HepG2 (cell line): ENCODE results near the gene ELAPOR1. TPM values are rescaled to one million over a fixed set of nuclear protein-coding genes. Genes with fewer than 3 reads are reported as not detected.

Experiments
- ATRX ChIP-seq: sonication (generic); formaldehyde crosslinking; IDR thresholded peaks from 2 replicates; pipeline ENCODE4 v1.4.0; 2020; ENCODE audit warnings: missing genetic modification reagents, borderline replicate concordance
- CSRNP1 ChIP-seq: sonication (generic); formaldehyde crosslinking; IDR thresholded peaks from 2 replicates; pipeline ENCODE4 v1.8.1; 2023; ENCODE audit warnings: mild to moderate bottlenecking, missing genetic modification reagents
- CTCF ChIP-seq: sonication (generic); formaldehyde crosslinking; IDR thresholded peaks from 2 replicates; pipeline ENCODE4 v1.5.0; 2020; ENCODE audit warnings: mild to moderate bottlenecking, missing genetic modification reagents, moderate library complexity
- FOSL2 ChIP-seq: sonication (generic); formaldehyde crosslinking; IDR thresholded peaks from 2 replicates; pipeline ENCODE4 v1.4.0; 2020; ENCODE audit warnings: missing genetic modification reagents
- GMEB1 ChIP-seq: sonication (generic); formaldehyde crosslinking; IDR thresholded peaks from 2 replicates; pipeline ENCODE4 v1.5.1; 2020; ENCODE audit warnings: missing genetic modification reagents, mild to moderate bottlenecking, borderline replicate concordance
- HMGA1 ChIP-seq: sonication (generic); formaldehyde crosslinking; conservative IDR thresholded peaks from 2 replicates; pipeline ENCODE4 v1.4.0; 2020; ENCODE audit warnings: missing genetic modification reagents
- LRRFIP1 ChIP-seq: sonication (generic); formaldehyde crosslinking; conservative IDR thresholded peaks from 2 replicates; pipeline ENCODE4 v1.4.0; 2020; ENCODE audit warnings: missing genetic modification reagents
- MED13 ChIP-seq: sonication (generic); formaldehyde crosslinking; IDR thresholded peaks from 2 replicates; pipeline ENCODE4 v1.5.0; 2020; ENCODE audit warnings: missing genetic modification reagents
- ONECUT2 ChIP-seq: sonication (generic); formaldehyde crosslinking; IDR thresholded peaks from 2 replicates; pipeline ENCODE4 v1.4.0; 2020; ENCODE audit warnings: missing genetic modification reagents
- RORA ChIP-seq: sonication (generic); formaldehyde crosslinking; IDR thresholded peaks from 2 replicates; pipeline ENCODE4 v1.5.0; 2020; ENCODE audit warnings: mild to moderate bottlenecking, missing genetic modification reagents, moderate library complexity
- SALL2 ChIP-seq: sonication (generic); formaldehyde crosslinking; IDR thresholded peaks from 2 replicates; pipeline ENCODE4 v1.8.1; 2023; ENCODE audit warnings: mild to moderate bottlenecking, missing genetic modification reagents, inconsistent platforms
- THAP7 ChIP-seq: sonication (generic); formaldehyde crosslinking; IDR thresholded peaks from 2 replicates; pipeline ENCODE4 v1.8.1; 2023; ENCODE audit warnings: mild to moderate bottlenecking, missing genetic modification reagents
- TOPORS ChIP-seq: sonication (generic); formaldehyde crosslinking; IDR thresholded peaks from 2 replicates; pipeline ENCODE4 v1.8.0; 2023; ENCODE audit warnings: mild to moderate bottlenecking, missing genetic modification reagents
- ZFY ChIP-seq: sonication (generic); formaldehyde crosslinking; IDR thresholded peaks from 2 replicates; pipeline ENCODE4 v1.4.0; 2020; ENCODE audit warnings: missing genetic modification reagents
- ZNF501 ChIP-seq: sonication (generic); formaldehyde crosslinking; IDR thresholded peaks from 2 replicates; pipeline ENCODE4 v1.5.1; 2020; ENCODE audit warnings: mild to moderate bottlenecking, moderate library complexity, missing genetic modification reagents
- ZNF570 ChIP-seq: sonication (generic); formaldehyde crosslinking; IDR thresholded peaks from 2 replicates; pipeline ENCODE4 v1.4.0; 2020; ENCODE audit warnings: mild to moderate bottlenecking, missing genetic modification reagents, borderline replicate concordance
- ZNF639 ChIP-seq: conservative IDR thresholded peaks from 2 replicates; pipeline ENCODE4 v1.6.1; 2018; ENCODE audit warnings: missing genetic modification reagents
- ZSCAN29 ChIP-seq: sonication (generic); formaldehyde crosslinking; conservative IDR thresholded peaks from 2 replicates; pipeline ENCODE4 v1.4.0; 2020; ENCODE audit warnings: mild to moderate bottlenecking, missing genetic modification reagents
- ZSCAN31 ChIP-seq: sonication (generic); formaldehyde crosslinking; IDR thresholded peaks from 2 replicates; pipeline ENCODE4 v1.5.0; 2020; ENCODE audit warnings: low read depth, mild to moderate bottlenecking, missing genetic modification reagents
- polyA plus RNA-seq, 8 experiments: library from polyadenylated mRNA; depleted of rRNA in 3 of 8; stranded (reverse) in 7 of 8; unstranded in 1 of 8; fragments of >200 nt; fragmentation: Illumina TruSeq in 4 of 8; extraction: Trizol in 4 of 8; gene quantifications; 2 replicates each; pipeline versions ENCODE4 v1.2.1 to v1.2.3, GENCODE V29; 2011 to 2016; ENCODE audit warnings: low read depth in 4 of 8, missing spikeins in 1 of 8, mixed read lengths in 1 of 8; ENCODE audit not compliant: insufficient read depth in 1 of 8
- total RNA-seq, 5 experiments: library from RNA; depleted of rRNA; stranded (reverse); fragments of >200 nt; fragmentation: Illumina TruSeq; extraction: Trizol; gene quantifications; 2 replicates each; pipeline ENCODE4 v1.2.3, GENCODE V29; 2016; ENCODE audit warnings: low read depth in 1 of 5

ELAPOR1 gene
- total and polyA plus RNA-seq, 2 of the 13 experiments (the other 11 are each of a cell fraction or from before 2014, with no cell fraction given): 0.13 to 0.20 TPM

- TF ChIP-seq TOPORS (CRISPR knock-in tag) (0 out of 2 replicates have a peak, but pooled peaks have one; percentile 41), RORA (CRISPR knock-in tag) (no peak), CSRNP1 (CRISPR knock-in tag) (no peak), ZFY (peak; percentile 67), ATRX (CRISPR knock-in tag) (no peak), SALL2 (no peak), ZNF501 (CRISPR knock-in tag) (0 out of 2 replicates have a peak, but pooled peaks have one; percentile 14), MED13 (no peak), ONECUT2 (CRISPR knock-in tag) (no peak), HMGA1 (CRISPR knock-in tag) (no peak), ZNF570 (no peak), CTCF (CRISPR knock-in tag) (no peak), FOSL2 (0 out of 2 replicates have a peak, but pooled peaks have one; percentile 10), GMEB1 (CRISPR knock-in tag) (0 out of 2 replicates have a peak, but pooled peaks have one; percentile 37), LRRFIP1 (no peak), ZSCAN29 (no peak), THAP7 (no peak), ZNF639 (no peak), ZSCAN31 (CRISPR knock-in tag) (peak; percentile 70; the same call in 1 of the 2 replicates)
These were observed 36.1 kb downstream of the ELAPOR1 start (continued) for GRCh38 chr1:109149874-109150601.
